ENCODE results near the gene ARL2BP.

DNA sequence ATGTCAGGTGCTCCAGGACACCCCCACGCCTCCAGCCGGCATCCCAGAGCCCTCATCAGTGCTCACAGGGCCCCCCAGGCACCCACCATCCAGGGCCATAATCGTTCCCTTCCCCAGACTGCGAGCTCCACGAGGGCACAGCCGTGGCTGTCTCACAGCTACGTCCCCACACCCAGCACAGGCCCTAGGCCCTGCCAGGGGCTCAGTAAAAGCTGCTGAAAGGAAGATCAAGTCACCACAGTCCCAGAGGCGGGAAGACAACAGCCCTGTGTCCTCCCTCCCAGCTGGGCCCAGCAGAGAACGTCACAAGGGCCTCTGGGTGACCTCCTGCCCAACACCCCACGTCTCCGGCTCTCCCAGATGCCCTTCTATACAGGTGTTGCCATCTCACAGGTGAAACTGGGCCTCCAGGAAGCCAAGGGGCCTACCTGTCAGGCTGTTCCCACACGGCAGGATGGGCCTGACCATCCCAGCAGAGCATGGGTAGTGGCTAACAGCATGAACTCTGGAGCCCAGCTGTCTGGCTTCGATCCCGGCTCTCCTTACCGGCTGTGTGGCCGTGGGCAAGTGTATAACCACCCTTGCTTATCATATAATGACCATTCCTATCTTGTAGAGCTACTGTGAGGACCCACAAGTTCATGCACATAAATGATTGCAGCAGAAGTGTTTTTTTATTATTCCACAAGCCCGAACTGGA, 17.9 kb downstream of the ARL2BP start:
- TF ChIP-seq REST (IDR thresholded peaks at IDR 0.05; ENCODE audit: insufficient read depth in 1 of 2, low read depth in 2 of 2, low read length in 2 of 2): no peak
- no peak for TF ChIP-seq POLR2AphosphoS5 (IDR thresholded peaks at IDR 0.05; ENCODE audit: low read depth, low read length)
- no peak for TF ChIP-seq TAF1 (IDR thresholded peaks at IDR 0.05; ENCODE audit: borderline replicate concordance, insufficient read depth, low read length)
- no peak for TF ChIP-seq SIN3A (IDR thresholded peaks at IDR 0.05; ENCODE audit: borderline replicate concordance, insufficient read depth, low read length)

Measured in PFSK-1 (cell line).